GM19372 (cell line): ENCODE results near the gene KPNA4.
"Not testable (repeated sequence)": the region's sequence is repeated elsewhere in the genome, so short reads cannot be mapped to it uniquely, and the experiment has no call there.

Source experiments
- ATAC-seq: cut with Tn5 transposase; IDR thresholded peaks from one replicate; pipeline ENCODE4 v1.9.1; 2021; ENCODE audit warnings: mild to moderate bottlenecking, low read depth, moderate library complexity; ENCODE audit not compliant: unreplicated experiment

Gene KPNA4, protein sequence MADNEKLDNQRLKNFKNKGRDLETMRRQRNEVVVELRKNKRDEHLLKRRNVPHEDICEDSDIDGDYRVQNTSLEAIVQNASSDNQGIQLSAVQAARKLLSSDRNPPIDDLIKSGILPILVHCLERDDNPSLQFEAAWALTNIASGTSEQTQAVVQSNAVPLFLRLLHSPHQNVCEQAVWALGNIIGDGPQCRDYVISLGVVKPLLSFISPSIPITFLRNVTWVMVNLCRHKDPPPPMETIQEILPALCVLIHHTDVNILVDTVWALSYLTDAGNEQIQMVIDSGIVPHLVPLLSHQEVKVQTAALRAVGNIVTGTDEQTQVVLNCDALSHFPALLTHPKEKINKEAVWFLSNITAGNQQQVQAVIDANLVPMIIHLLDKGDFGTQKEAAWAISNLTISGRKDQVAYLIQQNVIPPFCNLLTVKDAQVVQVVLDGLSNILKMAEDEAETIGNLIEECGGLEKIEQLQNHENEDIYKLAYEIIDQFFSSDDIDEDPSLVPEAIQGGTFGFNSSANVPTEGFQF

DNA sequence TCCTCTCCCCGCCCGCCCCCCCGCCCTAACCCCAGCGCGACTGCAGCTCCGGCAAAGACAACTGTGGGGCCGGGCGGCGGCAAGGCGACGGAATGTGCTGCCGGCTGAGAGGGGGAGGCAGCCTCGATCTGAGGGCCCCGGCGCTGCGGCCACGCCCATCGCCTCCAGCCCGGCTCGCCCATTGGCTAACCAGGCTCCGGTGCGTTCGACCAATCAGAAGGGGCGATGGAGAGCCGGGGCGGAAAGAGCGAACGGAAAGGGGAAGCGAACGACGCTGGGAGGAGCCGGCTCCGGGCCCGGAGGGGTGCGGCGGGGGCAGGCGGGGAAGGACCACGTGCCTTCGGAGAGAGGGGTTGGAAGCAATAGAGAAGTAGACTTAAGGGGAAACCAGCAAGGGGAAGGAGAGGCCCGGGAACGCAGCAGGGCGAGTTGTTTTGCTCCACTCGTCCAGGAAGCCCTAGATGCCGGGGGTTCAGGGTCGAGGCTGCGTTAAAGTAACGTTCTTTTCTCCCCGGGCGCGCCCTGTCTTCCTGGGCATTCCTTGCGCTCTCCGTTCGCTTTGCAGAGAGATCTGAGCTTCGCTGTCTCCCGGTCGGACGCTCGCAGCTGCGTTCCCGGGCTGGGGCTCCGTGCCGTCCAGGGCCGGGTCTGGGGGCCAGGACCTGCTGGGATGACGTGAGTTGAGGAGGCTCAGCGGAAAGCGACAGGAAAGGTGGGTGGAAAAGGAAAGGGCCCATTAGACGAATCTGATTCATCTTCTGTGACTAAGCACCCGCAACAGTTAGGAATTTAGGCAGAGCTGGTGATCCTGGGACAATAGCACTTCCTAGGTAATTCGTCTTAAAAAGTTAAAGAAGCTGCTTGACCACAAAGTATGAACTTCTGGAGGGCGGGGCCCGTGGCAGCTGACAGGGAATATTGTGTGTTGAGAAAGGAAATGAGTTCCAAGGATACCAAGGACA lies at the start of gene KPNA4:
Gene KPNA4, minus strand, starts transcription at position 130 of the 962 bp plus-strand sequence. CDS start 289 bp downstream, outside the sequence.
- peak; percentile 88 for ATAC-seq

DNA sequence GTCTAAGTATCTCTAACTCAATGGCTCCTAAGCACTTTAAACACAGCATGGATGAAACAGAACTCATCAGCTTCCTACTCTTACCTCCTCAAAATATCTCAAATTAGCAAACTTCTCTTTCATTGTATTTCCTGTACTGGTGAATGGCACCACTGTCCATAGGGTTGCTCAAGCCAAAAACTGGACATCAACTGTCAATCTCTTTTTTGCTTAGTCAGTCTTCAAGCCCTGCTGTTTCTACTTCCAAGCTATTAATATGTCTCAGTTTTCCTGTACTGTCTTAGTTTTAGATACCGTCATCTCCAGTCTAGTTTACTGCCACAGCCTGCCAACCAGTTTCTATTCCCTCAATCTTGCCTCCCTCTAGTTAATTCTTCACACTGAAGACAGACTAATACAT lies 48.3 kb upstream of the KPNA4 start:
- ATAC-seq, result no peak

DNA sequence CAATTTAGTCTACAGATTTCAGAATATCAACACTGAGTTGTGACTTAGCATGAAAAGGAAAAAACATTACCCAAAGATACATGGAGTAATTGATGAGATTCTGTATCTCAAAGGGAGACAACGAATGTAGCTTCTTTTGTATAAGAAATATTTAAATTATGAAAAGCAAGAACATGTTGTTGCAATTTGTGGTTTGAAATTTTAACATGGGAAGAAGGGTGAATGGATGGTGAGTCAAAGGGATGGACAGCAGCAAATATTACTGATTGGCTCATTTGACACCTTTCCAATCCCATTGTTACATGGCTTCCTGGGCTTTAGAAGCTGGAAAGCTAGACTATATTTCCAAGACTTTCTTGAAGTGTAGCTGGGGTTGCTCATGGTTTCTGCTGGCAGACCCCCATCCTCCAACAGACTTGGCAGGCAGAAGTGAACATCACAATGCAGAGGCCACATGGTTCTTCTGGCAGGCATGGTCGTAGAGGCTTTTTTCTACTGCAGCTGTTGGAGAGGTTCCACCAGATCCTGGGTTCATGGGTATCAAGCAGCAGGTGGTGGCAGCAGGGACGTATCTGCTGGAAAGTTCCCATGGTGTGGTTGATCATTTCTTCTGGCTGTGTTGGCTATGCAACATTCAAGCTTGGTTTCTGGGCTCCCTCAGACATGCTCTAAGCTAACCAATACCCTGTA lies 47.2 kb upstream of the KPNA4 start:
- no peak for ATAC-seq

DNA sequence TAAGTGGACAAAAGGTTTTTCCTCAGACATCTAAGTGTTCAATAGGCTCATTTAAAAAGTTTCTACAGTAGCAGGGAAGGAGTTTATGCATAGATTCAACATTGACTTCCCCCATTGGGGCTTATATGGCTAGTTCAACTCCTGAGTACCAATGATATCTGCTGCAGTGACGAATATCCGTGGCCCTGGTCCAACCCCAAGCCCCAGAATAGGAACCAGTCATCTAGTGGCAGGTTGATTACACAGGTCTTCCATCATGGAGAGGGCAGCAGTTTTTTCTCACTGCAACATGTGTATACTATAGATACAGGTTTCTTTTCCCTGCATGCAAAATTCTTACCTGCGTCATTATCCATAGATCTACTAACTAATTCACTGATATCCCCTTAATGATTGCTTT lies 45.8 kb upstream of the KPNA4 start:
- ATAC-seq, result no peak

DNA sequence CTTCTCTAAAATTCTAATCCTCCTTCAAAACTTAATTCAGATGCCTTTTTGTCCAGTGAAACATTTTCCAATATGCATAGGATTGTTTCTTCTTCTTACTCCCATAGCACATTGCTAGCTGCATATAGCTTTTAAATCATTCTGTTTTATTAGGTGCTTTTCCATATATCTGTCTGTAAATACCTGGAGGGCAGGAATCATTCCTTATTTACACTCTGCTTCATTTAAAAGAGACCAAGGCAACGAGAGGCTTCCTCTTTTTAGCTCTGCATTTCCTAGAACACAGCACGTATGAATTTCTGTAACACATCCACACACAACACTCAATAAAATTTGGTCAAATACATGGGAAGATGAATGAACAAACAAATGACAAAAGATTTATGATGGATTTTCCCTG lies 43.5 kb upstream of the KPNA4 start:
- ATAC-seq, result no peak

DNA sequence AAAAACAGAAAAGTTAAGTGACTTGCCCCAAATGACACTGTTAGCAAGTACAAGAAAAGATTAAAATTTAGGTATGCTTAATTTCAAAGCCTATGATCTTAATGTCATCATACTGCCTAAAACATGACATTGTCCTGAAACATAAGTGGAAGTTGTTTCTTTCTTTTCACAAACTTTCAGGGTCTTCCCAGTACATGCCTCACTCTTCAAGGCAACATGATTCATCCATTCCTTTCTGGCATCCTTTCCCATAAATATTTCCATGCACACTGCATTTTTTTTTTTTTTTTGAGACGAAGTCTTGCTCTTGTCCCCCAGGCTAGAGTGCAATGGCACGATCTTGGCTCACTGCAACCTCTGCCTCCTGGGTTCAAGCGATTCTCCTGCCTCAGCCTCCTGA lies 42.5 kb upstream of the KPNA4 start:
- ATAC-seq, result no peak

DNA sequence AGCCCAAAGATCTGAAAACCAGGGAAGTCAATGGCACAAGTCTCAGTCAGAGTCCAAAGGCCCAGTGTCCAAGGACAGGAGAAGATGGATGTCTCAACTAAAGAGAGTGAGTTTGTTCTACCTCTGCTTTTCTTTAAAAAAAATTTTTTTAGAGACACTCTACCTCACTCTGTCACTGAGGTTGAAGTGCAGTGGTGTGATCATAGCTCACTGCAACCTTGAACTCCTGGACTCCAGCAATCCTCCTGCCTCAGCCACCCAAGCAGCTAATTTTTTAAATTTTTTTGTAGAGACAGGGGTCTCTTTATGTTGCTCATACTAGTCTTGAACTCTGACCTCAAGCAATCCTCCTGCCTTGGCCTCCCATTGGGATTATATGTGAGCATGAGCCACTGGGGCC lies 39.9 kb upstream of the KPNA4 start:
- ATAC-seq, result no peak

DNA sequence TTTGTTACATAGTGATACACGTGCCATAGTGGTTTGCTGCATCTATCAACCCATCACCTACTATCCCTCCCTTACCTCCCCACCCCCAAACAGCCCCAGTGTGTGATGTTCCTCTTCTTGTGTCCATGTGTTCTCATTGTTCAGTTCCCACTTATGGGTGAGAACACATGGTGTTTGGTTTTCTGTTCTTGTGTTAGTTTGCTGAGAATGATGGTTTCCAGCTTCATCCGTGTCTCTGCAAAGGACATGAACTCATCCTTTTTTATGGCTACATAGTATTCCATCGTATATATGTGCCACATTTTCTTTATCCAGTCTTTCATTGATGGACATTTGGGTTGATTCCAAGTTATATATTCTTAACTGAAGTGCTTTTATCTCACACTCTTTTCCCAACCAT lies 38.5 kb upstream of the KPNA4 start:
- ATAC-seq, result not testable (repeated sequence)

DNA sequence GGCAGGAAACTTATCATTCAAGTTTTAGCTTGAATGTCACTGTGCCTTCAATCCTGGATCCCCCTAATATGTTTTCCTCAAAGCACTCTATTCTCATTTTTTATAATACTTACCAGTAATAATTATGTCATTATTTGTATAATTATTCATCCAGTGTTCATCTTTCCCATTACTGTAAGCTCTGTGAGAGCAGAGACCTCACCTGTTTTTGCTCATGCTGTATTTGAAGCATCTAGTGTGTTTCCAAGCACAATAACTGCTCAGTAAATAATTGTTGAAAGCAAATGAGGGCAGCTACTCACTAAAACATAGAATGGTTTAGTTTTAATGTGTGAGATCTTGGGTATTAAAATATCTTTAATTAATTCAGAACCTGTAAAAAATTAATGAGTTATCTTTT lies 36.9 kb upstream of the KPNA4 start:
- ATAC-seq, result no peak

DNA sequence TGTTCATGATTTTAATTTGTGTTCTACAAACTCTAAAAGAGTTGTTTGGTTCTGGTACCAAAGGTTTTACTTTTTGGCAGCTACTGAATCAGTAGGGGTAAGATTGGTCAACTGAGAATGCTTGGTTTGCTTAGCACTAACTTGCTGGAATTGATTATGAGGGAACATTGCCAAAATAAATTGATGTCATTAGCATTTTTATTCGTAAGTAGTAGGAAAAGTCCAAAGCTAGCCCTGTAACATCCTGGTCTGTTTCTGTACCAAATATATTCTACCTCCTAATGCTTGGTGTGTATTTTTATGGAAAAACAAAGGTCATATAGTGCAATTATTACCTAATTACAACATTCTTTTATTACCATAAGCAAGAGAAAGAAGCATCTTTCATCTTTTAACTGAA lies 35.9 kb upstream of the KPNA4 start:
- no peak for ATAC-seq

DNA sequence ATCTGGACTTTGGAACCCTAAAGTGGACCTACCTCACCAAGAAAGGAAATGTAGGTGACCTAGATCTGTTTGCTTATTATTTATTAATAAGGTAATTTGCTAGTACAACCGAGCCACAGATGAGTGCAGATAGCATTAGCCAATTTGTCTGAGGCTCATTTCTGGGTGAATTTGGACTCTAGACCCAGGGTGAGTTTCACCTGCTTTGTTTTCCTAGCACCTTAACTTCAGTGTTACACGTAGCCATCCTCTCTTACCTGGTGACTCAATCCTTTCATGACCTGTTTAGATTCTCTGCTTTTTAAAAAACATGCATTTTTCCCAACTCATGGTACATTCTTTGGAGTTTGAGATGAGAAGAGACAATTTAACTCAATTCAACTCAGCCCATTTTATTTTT lies 33.5 kb upstream of the KPNA4 start:
- ATAC-seq, result no peak

DNA sequence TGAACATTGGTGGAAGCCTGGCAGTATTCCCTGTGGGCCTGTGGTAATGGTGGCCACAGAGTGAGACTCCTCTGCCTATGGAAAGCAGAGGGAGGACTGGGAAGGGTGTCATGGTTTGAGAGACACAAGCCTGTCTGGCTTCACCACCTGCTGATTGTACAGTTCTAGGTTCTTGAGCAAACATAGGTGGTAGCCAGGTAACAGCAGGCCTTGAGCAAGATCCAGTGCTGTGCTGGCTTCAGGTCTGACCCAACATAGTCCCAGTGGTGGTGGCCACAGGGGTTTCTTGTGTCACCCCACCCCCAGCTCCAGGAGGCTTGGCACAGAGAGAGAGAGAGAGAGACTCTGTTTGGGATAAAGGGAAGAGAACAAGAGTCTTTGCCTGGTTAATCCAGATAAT lies 22.7 kb upstream of the KPNA4 start:
- ATAC-seq, result no peak

DNA sequence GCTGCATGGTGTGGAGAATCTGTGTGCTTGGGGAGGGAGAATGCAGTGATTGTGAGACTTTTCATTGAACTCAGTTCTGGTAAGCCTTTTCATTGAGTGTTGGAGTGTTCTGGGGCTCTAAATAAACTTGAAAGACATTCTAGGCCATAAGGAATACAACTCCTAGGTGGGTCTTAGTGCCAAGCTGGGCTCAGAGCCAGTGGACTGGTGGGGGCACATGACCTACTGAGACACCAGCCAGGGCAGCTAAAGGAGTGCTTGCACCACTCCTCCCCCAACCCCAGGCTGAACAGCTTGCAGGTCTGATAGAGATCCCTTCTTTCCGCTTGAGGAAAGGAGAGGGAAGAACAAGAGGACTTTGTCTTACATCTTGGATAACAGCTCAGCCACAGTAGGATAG lies 21.7 kb upstream of the KPNA4 start:
- ATAC-seq, result no peak

DNA sequence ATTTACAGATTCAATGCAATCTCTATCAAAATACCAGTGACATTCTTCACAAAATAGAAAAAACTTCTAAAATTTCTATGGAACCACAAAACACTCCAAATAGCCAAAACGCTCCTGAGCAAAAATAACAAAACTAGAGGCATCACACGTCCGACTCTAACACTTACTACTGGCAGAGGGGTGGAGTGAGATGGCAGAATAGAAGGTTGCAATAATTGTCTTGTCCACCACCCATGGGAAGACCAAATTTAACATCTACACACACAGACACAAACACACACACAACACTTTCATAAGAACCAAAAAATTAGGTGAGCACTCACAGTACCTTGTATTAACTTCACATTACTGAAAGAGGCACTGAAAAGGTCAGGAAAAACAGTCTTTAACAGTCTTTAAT lies 21.3 kb upstream of the KPNA4 start:
- no peak for ATAC-seq

DNA sequence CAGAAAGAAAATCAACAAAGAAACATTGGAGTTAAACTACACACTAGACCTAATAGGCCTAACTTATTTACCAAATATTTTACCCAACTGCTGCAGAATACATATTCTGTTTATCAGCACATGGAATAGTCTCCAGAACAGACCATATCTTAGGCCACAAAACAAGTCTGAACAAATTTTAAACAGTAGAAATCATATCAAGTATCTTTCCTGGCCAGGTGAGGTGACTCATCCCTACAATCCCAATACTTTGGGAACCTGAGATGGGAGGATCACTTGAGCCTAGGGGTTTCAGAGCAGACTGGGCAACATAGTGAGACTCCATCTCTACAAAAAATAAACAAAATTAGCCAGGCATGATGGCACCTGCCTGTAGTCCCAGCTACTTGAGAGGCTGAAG lies 18.1 kb upstream of the KPNA4 start:
- ATAC-seq, result no peak

DNA sequence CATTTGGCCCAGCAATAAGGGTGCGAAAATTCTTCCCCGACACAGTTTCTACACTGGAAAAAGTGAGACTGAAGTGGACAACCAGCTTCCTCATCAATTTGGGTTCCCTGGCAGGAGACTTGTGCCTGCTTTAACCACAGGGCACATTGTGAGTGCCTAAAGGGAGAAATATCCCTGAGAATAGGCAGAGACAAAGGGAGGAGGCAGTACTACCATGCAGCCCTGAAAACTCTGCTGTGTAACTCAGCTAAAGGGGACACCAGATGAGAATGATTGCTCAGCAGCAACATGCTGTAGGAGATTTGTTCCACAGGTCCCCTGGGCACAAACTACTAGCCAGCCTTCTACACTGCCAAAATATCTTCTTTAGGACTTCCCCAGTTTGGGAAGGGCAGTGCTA lies 15.6 kb upstream of the KPNA4 start:
- no peak for ATAC-seq

DNA sequence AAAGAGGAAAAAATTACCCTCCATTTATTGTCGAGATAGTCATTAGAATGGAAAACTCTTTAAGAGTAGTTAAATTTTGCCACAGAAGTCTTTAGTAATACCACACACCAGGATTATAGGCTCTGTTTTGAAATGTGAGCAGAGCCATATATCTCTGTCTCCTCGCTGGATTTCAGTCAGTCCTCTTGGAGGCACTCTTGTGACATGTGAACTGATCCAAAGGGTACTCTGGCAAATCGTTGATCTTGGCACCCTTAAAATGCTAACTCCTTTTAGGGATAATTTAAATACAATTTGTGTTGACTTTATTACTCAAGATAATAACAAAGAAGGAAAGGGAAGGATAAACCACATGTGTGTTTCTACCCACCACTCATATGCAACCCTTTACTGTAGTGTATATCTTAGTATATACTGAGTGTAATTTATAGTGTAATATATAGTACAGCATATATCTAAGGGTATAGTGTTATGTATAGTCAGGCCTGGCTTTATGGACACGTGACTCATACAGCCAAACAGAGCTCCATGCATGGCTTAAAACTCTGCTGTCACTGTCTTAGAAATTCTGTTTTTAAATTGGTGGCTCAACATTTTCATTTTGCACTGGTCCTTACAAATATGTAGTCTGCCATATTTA lies 12.3 kb upstream of the KPNA4 start:
- ATAC-seq, result no peak

DNA sequence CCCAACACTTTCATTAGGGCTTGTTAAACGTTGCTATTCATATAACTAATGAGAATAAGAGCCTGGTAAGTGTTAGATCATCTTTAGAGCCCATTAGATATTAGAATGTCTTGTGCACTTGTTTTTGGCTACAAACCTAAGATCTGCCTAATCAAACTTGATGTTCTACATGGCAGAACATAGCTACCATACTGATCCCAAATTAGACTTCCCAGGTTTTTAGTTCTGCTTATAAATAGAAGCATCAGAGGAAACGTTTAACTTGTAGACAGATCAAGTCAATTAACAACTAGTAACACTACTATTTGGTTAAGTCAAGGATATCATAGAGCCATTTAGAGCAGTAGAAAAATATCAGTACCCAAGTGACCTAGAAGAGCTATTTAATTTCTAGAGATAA lies 11.7 kb upstream of the KPNA4 start:
- no peak for ATAC-seq

DNA sequence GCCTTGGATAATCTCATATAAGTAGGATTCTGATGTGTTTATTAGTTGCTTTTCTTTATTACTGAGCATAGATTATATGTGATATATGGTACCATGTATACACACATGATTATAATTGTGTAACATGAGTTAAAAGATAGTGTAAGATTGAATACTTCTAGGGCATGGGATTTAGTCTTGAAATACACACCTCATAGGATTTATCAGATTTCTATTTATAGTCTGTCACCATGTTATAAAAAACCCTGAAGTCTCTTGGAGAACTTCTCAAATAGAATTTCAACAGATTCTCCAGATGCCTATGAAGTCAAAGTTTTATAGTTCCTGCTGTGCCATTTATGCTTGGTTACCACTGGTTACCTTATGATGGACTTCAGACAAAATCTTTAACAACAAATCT lies 11.2 kb upstream of the KPNA4 start:
- no peak for ATAC-seq

DNA sequence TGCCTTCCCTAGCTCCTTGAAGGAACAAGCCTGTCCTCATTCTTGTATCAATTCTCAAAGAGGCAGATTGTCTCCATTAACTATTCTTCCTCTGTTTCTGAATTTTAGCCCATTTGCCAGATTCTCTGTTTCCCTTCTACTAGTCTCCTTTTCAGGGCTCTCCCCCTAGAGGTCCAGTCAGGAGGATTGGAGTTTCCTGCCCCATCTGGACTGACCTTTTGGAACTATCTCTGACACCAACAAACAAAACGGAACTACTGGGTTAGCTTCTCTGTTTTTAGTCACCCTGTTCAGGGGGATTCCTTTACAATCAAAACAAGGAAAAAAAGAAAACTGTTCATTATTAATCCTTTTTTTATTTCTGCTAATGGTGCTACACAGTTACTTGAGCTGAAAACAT lies 10.2 kb upstream of the KPNA4 start:
- no peak for ATAC-seq
